HK-2 (cell line): ENCODE measurements around the gene POP7.
"Not testable (repeated sequence)": the region's sequence is repeated elsewhere in the genome, so short reads cannot be mapped to it uniquely, and the experiment has no call there.

Source experiments
- DNase-seq: peaks from one replicate; pipeline ENCODE4 v3.0.0-alpha.2; 2018; ENCODE audit not compliant: unreplicated experiment

POP7 gene

DNA sequence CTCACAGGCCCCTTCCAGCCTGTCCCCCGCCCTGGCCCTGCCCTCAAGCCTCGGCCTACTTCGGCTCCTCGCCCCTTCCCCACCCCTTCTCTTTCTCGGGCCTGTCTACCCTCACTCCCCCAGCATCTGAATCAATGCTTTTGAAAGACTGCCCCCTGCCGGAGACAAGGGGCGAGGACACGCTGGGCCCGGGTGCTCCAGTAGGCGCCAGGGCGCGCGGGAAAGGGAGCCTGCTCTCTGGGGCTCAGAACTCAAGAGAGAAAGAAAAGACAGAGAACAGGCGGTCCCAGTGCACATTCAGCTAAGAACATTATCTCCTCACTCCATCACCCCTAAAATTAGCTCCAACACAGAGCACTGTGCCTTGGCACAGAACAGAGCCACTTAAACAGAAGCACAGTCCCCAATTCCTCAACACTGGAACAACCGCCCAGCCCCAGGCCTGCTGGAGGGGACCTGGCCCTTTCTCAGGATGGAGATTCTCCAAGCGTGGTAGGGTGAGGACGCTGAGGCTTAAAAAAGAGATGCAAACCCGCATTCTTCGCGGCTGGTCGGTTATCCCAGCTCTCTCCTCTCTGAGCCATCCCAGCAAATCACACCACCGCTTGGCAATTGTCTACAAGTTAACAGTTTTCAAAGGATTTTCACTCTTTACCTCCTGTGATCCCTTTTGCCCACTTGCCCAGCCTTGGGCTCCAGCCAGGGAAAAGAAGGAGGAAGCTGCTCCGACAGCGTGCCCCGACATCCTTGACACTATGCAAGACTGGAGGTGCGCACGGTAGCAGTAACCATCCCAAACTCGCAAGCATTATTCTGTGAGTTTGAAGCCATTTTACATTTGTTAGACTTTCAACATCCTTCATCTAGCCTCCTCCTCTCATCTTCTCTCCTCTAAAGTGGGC is 14.0 kb upstream of the POP7 start:
- no peak for DNase-seq

DNA sequence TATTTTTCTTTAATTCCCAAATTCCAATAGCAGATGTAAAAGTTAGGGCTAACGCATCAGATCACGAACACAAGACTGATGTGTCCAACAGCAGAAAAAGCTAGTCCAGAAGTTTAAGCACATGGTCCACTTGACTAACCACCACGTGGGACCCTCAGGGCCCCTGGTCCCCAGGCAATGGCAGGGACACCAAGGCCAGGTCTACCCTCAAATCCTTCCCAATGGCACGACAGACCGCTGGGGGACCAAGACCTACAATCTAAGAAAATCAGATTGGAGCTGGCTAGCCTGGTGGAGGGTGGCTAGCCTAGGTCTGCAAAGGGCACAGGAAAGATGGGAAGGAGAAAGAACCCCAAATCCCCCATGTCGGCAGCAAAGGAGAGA is 13.4 kb upstream of the POP7 start:
- no peak for DNase-seq

DNA sequence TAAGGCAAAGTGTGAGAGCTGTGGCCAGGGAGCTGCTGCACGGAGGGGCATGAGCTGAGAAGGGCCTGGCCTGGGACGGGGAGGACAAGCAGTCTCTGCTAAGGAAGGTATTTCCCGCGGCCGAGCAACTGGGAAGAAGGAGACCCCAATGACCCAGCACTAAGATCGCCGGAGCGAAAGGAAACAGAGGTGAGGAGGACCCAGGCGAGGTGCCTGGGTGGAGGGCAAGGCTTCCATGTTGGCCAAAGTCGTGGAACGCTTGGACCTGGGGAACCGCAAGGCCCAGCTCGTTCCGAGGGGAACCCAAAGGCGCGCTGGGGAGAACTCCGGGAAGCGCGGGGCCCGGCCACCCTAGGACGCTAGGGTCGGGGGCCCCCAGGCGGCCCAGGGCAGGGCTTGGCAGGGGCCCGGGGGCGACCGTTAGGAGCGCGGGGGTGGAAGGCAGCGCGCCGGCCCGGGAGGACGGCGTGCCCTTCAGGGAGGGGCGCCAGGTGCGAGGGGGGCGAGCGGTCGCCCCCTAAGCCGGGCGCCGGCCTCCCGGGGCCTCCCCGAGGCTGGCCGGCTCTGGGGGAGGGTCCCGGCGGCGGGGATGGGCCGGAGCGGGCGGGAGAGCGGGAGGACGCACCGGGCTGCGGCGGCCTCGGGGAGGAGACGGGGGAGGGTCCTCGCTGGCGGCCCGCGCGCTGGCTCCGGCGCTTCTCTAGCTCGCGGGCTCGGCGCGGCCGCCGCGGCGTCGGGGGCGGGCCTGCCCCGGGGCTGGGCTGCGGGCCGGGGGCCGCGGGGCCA is 12.4 kb upstream of the POP7 start:
- DNase-seq: no peak

DNA sequence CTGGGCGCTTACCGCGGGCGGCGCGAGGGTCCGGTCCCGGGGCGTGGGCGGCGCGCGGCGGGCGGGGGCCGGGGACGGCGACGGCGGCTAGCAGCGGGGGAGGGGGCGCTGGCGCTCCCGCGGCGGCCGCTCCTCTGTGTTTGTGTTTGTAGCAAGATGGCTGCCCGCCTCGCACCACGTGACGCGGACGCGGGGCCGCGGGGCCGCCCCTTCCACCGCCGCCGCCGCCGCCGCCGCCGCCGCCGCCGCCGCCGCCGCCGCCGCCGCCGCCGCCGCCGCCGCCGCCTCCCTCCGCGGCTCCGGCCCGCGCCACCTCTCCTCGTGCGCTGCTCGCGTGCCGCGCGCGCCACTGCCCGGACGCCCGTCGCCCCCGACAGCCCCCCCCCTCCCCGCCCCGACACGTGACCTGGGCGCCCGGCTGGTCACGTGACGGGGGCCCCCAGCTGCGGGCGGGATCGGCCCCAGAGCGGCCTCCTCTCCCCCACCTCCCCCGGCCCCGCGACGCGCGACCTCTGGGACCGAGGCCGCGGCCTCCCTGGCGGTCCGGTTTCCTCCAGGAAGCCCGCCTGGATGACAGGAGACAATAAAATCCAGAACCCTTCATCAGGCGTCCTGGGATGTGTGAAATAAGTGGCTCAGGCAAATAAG is 11.7 kb upstream of the POP7 start, which contains the start of gene GIGYF1:
TSS of gene GIGYF1 (minus strand) at position 153 of the 648 bp plus-strand sequence. CDS start 6,012 bp downstream, outside the sequence.
- peak; percentile 62 for DNase-seq

DNA sequence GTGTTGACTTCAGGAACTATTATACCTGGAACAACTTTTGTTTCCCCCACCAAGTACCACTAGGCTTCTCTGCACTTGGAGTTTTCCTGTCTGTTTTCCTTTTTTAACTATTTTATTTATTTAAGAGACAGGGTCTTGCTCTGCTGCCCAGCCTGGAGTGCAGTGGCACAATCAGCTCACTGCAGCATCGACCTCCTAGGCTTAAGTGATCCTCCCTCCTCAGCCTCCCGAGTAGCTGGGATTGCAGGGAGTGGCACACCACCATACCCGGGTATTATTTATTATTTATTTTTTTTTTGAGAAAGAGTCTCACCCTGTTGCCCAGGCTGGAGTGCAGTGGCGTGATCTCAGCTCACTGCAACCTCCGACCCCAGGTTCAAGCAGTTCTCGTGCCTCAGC is 9.8 kb upstream of the POP7 start:
- no peak for DNase-seq

DNA sequence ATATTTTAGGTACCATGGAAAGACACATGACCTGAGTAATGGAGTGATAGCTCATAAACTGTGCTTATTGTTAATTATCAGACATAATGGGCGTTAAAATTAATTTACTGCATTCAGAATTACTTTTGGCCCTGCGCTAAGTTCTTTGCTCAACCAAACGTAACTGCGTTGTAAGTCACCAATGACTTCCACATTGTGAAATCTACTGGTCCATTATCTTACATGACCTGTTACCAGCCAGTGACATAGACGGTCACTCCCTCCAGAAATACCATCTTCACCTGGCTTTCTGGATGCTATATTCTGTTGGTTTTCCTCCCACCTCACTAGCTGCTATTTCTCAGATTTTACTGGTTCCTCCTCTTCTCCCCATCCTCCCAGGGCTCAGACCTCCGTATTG is 6.9 kb upstream of the POP7 start:
- no peak for DNase-seq

DNA sequence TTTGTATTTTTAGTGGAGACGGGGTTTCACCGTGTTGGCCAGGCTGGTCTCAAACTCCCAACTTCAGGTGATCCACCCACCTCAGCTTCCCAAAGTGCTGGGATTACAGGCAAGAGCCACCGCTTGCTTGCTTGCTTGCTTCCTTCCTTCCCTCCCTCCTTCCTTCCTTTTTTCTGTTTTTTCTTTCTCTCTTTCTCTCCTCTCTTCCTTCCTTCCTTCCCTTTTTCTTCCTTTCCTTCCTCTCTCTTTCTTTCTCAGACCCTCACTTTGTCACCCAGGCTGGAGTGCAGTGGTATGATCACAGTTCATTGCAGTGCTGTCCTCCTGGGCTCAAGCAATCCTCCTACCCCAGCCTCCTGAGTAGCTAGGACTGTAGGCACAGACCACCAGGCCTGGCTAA is 4.8 kb upstream of the POP7 start:
- DNase-seq: not testable (repeated sequence)

DNA sequence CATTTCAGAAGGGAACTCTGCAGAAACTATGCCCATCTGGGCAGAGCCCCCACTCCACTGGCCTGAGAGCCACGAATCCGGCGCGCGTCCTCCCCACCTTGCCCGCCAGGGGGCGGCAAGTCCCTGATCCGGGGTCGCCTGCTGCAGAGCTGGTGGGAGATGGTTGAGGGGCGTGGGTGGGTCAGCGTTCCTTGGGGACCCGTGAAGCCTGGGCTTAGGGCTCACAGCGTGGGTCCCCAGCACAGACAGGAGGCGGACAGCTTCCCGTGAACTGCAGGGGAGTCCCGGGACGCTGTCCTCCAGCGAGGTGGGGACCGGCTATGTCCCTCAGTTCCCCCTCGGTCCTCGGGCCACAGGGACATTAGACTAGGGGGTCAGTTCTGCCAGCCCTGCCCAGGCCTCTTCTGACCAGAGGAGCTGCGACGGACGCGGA is 585 bp upstream of the POP7 start:
- peak; percentile 84 for DNase-seq

DNA sequence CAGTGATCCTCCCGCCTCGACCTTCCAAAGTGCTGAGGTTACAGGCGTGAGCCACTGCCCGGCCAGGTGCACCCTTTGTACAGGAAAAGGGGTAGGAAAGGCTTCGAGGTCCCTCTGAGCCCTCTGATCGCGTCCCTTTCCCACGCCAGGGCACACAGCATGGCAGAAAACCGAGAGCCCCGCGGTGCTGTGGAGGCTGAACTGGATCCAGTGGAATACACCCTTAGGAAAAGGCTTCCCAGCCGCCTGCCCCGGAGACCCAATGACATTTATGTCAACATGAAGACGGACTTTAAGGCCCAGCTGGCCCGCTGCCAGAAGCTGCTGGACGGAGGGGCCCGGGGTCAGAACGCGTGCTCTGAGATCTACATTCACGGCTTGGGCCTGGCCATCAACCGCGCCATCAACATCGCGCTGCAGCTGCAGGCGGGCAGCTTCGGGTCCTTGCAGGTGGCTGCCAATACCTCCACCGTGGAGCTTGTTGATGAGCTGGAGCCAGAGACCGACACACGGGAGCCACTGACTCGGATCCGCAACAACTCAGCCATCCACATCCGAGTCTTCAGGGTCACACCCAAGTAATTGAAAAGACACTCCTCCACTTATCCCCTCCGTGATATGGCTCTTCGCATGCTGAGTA is 871 bp downstream of the POP7 start:
- no peak for DNase-seq

DNA sequence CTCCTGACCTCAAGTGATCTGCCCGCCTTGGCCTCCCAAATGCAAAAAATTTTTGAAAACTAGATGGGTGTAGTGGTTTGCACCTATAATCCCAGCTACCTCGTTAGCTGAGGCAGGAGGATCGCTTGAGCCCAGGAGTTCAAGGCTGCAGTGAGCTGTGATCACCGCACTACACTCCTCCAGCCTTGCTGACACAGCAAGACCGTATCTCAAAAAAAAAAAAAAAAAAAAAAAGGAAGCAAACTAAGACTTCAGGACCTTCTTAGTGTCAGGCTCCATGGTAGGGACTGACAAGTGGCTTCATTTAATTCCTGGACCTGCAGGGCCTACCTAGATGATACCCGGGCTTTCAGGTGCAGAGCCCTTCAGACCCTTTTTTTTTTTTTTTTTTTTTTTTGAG is 2.5 kb downstream of the POP7 start:
- DNase-seq: no peak

DNA sequence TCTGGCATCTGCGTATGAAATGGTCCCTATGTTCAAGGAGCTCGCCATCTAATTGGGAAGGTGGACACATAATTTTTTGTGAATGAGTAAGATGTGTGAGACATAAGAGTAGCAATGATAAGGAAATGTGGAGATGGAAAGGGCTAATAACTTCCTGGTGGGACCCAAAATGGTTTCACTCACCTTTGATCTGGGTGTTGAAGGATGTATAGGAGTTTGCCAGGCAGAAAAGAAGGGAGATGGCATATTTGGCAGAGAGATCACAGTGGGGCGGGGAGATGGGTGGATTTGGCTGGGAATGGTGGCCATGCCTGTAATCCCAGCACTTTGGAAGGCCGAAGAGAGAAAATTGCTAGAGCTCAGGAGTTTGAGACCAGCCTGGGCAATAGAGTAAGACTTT is 4.5 kb downstream of the POP7 start:
- DNase-seq: no peak

DNA sequence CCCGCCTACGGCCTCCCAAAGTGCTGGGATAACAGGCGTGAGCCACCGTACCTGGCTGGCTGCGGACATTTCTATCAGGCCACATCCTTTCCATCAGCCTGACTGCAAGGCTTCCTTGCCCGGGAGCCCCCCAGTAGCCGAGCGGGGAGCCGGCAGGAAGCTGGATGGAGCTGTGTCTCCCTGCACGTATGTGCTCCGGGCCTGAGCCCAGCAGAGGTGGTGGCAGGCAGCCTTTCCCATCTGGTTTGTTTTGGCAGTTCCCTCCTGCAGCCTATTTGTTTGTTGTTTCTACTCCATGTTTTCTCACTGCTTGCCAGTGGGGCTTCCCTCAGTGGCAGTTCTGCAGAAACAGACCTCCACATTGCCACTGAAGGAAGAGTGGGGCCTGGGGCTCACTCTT is 5.4 kb downstream of the POP7 start:
- no peak for DNase-seq

DNA sequence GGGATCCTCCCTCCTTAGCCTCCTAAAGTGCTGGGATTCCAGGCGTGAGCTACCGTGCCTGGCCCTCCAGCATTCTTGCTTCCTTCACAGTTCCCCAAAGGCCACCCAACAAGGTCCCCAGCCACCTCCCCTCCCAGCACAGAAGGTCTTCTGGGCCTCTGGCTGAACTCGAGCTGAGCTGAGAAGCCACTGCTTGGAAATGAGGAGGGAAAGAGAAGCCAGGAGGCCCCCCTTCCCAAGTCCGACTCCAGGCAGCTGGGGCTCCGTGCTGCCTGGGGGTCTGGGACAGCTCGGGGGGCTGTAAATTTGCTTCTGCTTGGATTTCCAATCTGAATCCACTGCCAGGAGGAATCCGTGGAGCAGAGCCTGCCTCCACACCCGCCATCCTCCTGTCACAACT is 8.8 kb downstream of the POP7 start:
- no peak for DNase-seq

DNA sequence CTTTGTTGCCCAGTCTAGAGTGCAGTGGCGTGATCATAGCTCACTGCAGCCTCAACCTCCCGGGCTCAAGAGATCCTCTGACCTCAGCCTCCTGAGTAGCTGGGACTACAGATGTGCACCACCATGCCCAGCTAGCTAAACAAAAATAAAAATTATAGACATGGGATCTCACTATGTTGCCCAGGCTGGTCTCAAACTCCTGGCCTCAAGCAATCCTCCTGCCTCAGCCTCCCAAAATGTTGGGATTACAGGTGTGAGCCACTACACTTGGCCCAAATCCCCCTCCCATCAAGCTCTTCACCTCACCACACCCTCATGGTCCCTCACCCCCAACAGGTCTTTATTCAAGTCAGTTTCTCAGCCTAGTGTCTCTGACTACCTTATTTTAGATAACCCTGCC is 11.2 kb downstream of the POP7 start:
- DNase-seq: not testable (repeated sequence)

DNA sequence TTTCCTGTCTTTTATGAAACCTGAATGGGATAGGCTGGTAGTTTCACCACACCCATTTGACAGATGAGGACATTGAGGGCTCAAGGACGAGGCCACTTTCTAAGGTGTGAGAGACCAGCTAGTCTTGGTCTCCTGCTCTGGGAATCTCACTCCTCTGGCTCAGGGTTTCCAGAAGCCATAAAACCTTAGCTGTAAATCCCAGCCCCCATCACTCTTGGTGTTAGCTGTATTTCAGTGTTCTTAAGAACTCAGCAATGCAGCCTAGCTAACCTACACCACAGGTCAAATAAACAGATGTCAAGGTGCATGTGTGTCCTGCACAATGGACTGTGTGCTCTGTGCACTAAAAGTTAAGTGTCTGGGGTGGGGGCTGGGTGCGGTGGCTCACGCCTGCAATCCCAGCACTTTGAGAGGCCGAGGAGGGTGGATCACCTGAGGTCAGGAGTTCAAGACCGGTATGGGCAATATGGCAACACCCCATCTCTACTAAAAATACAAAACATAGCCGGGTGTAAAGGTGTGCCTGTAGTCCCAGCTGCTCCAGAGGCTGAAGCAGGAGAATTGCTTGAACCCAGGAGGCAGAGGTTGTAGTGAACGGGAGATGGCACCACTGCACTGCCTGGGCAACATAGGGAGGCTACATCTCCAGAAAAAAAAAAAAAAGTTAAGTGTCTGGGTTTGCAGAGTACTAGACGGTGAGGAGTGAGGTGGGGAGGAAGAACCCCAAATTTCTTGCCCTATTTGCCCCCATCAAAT is 13.8 kb downstream of the POP7 start:
- DNase-seq: no peak

DNA sequence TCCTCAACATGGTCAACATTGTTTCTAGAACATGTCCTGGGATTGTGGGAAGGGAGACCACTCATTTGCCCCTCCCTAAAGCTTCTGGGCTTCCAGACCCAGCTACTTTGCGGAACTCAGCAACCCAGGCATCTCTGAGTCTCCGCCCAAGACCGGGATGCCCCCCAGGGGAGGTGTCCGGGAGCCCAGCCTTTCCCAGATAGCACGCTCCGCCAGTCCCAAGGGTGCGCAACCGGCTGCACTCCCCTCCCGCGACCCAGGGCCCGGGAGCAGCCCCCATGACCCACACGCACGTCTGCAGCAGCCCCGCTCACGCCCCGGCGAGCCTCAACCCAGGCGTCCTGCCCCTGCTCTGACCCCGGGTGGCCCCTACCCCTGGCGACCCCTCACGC is 14.4 kb downstream of the POP7 start, which contains the start of gene EPO:
TSS of gene EPO (plus strand) at position 190 of the 392 bp plus-strand sequence. CDS start 513 bp downstream, outside the sequence.
- no peak for DNase-seq

DNA sequence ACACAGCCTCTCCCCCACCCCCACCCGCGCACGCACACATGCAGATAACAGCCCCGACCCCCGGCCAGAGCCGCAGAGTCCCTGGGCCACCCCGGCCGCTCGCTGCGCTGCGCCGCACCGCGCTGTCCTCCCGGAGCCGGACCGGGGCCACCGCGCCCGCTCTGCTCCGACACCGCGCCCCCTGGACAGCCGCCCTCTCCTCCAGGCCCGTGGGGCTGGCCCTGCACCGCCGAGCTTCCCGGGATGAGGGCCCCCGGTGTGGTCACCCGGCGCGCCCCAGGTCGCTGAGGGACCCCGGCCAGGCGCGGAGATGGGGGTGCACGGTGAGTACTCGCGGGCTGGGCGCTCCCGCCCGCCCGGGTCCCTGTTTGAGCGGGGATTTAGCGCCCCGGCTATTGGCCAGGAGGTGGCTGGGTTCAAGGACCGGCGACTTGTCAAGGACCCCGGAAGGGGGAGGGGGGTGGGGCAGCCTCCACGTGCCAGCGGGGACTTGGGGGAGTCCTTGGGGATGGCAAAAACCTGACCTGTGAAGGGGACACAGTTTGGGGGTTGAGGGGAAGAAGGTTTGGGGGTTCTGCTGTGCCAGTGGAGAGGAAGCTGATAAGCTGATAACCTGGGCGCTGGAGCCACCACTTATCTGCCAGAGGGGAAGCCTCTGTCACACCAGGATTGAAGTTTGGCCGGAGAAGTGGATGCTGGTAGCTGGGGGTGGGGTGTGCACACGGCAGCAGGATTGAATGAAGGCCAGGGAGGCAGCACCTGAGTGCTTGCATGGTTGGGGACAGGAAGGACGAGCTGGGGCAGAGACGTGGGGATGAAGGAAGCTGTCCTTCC is 15.0 kb downstream of the POP7 start:
- DNase-seq: no peak

DNA sequence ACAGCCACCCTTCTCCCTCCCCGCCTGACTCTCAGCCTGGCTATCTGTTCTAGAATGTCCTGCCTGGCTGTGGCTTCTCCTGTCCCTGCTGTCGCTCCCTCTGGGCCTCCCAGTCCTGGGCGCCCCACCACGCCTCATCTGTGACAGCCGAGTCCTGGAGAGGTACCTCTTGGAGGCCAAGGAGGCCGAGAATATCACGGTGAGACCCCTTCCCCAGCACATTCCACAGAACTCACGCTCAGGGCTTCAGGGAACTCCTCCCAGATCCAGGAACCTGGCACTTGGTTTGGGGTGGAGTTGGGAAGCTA is 15.5 kb downstream of the POP7 start:
- no peak for DNase-seq

DNA sequence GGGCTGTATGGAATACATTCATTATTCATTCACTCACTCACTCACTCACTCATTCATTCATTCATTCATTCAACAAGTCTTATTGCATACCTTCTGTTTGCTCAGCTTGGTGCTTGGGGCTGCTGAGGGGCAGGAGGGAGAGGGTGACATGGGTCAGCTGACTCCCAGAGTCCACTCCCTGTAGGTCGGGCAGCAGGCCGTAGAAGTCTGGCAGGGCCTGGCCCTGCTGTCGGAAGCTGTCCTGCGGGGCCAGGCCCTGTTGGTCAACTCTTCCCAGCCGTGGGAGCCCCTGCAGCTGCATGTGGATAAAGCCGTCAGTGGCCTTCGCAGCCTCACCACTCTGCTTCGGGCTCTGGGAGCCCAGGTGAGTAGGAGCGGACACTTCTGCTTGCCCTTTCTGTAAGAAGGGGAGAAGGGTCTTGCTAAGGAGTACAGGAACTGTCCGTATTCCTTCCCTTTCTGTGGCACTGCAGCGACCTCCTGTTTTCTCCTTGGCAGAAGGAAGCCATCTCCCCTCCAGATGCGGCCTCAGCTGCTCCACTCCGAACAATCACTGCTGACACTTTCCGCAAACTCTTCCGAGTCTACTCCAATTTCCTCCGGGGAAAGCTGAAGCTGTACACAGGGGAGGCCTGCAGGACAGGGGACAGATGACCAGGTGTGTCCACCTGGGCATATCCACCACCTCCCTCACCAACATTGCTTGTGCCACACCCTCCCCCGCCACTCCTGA is 16.7 kb downstream of the POP7 start:
- DNase-seq: no peak
